Endodermal cell (in vitro differentiated cells): ENCODE results near the gene ZFYVE26. TPM values are rescaled to one million over a fixed set of nuclear protein-coding genes. Genes with fewer than 3 reads are reported as not detected.
A peak's percentile ranks its signal among the peaks of the same experiment; 100 is the strongest.

Source experiments
- DNase-seq: peaks from one replicate; pipeline ENCODE4 v3.0.0-alpha.2; 2017
- H3K27ac ChIP-seq: 2 replicates; pipeline ENCODE4 v1.5.1; 2013; ENCODE audit warnings: mild to moderate bottlenecking, low read depth, low read length, moderate library complexity
- H3K27me3 ChIP-seq: 2 replicates; pipeline ENCODE4 v1.6.1; 2013; ENCODE audit warnings: mild to moderate bottlenecking, low read length, moderate library complexity; ENCODE audit not compliant: insufficient read depth, control insufficient read depth, poor library complexity, severe bottlenecking
- H3K36me3 ChIP-seq: 2 replicates; pipeline ENCODE4 v1.7.0; 2013; ENCODE audit warnings: mild to moderate bottlenecking, low read length, moderate library complexity; ENCODE audit not compliant: control insufficient read depth, insufficient read depth
- H3K4me1 ChIP-seq: one replicate; pipeline ENCODE4 v1.7.0; 2013; ENCODE audit warnings: low read length; ENCODE audit not compliant: control insufficient read depth, insufficient read depth
- H3K4me3 ChIP-seq: 2 replicates; pipeline ENCODE4 v1.5.1; 2013; ENCODE audit warnings: mild to moderate bottlenecking, low read length, moderate library complexity
- H3K9ac ChIP-seq: 2 replicates; pipeline ENCODE4 v1.6.1; 2013; ENCODE audit warnings: mild to moderate bottlenecking, low read length, moderate library complexity; ENCODE audit not compliant: poor library complexity, severe bottlenecking; ENCODE audit errors: extremely low read depth
- H3K9me3 ChIP-seq: 2 replicates; pipeline ENCODE4 v1.6.1; 2013; ENCODE audit warnings: mild to moderate bottlenecking, low read length, moderate library complexity; ENCODE audit not compliant: control insufficient read depth
- H3K27ac Mint-ChIP-seq: 2 replicates; pipeline ENCODE4 v1.8.0; 2020; ENCODE audit warnings: mixed read lengths
- H3K27me3 Mint-ChIP-seq: 2 replicates; pipeline ENCODE4 v1.8.0; 2021; ENCODE audit warnings: mild to moderate bottlenecking, mixed read lengths; ENCODE audit not compliant: insufficient read depth
- H3K36me3 Mint-ChIP-seq: 2 replicates; pipeline ENCODE4 v1.8.0; 2020; ENCODE audit warnings: low read depth, mixed read lengths
- H3K4me1 Mint-ChIP-seq: 2 replicates; pipeline ENCODE4 v1.8.0; 2020; ENCODE audit warnings: mixed read lengths
- H3K4me3 Mint-ChIP-seq: 2 replicates; pipeline ENCODE4 v1.8.0; 2020; ENCODE audit warnings: mild to moderate bottlenecking, moderate library complexity, mixed read lengths
- H3K9me3 Mint-ChIP-seq: 2 replicates; pipeline ENCODE4 v1.8.0; 2020; ENCODE audit warnings: mild to moderate bottlenecking, mixed read lengths
- WGBS, 2 experiments: methylation state at CpG; one replicate each; pipeline versions ENCODE4 v1.1.5 to v1.1.7; 2013; ENCODE audit warnings: missing lambda C conversion rate in 2 of 2, mixed read lengths in 1 of 2; ENCODE audit not compliant: insufficient coverage in 1 of 2, insufficient read length in 1 of 2; 5-methylcytosine and 5-hydroxymethylcytosine counted together
- total RNA-seq, 2 donors: library from RNA; stranded (reverse); fragmentation: NEBNext Ultra II Directional in 1 of 2; extraction: Animal tissue kit (Norgen Biotek cat#: 25700) in 1 of 2; gene quantifications; 2 replicates in 1 of 2; 3 replicates in 1 of 2; pipeline ENCODE4 v1.2.1, GENCODE V29; 2021
- TF ChIP-seq, protein P1 (sequence below): fragments of 200-600 bp; sonication (generic); conservative IDR thresholded peaks from 2 replicates; pipeline ENCODE4 v1.5.0; 2021; ENCODE audit warnings: antibody characterized with exemption, mild to moderate bottlenecking

The ZFYVE26 gene
- total RNA-seq, 2 donors from 2014 or later: 27.4 to 29.4 TPM

DNA sequence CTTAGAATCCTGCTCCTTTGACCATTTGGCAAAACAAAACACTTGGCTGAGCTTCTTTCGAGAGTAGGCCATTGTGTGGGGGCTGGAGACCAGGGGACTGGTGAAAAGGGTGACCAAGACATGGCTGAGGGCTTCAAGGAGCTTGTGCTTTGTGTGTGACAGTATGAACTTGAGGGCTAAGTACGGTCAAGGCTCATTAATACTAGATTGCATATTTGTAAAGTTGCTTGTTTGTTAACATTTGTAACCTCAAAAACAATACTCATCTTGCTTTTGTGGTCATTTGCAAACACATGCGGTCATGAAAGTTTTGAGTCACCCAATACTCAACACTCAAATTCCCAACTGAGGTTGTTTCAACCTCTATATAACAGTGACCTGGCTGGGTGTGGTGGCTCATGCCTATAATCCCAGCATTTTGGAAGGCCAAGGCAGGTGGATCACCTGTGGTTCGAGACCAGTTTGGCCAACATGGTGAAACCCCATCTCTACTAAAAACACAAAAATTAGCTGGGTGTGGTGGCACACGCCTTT lies 42.5 kb downstream of the ZFYVE26 start:
- H3K27me3 Mint-ChIP-seq: no peaks in the 10 kb centered on the region

DNA sequence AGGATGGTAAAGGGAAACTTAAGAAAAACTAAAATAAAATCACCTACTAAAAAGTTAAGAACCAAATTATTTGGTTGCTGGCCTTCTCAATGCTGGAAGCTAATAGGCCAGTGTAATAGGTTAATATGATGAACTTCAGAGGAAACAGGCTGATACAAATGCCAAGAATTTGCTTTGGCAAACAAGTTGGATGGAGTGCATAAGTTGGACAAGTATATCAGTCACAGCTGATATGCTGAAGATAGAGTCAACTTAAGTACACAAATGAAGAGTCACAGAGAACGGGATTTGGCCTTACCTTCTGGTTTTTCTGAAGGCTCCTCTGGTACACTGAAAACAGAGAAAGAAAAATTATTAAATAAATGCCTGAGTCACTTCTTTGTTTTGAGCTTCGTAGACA lies 48.2 kb downstream of the ZFYVE26 start:
- TF ChIP-seq, protein P1, sequence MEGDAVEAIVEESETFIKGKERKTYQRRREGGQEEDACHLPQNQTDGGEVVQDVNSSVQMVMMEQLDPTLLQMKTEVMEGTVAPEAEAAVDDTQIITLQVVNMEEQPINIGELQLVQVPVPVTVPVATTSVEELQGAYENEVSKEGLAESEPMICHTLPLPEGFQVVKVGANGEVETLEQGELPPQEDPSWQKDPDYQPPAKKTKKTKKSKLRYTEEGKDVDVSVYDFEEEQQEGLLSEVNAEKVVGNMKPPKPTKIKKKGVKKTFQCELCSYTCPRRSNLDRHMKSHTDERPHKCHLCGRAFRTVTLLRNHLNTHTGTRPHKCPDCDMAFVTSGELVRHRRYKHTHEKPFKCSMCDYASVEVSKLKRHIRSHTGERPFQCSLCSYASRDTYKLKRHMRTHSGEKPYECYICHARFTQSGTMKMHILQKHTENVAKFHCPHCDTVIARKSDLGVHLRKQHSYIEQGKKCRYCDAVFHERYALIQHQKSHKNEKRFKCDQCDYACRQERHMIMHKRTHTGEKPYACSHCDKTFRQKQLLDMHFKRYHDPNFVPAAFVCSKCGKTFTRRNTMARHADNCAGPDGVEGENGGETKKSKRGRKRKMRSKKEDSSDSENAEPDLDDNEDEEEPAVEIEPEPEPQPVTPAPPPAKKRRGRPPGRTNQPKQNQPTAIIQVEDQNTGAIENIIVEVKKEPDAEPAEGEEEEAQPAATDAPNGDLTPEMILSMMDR: no peak
- Histone ChIP-seq H3K9ac (no peak overlapping the region), H3K9me3 (no peaks in the 10 kb centered on the region), H3K4me1 (no peaks in the 10 kb centered on the region), H3K27me3 (no peaks in the 10 kb centered on the region), H3K27ac (no peak overlapping the region), H3K4me3 (no peak overlapping the region), H3K36me3 (peaks cover 87% of the 10 kb centered on the region)
- H3K4me1 Mint-ChIP-seq: no peaks in the 10 kb centered on the region
- no peak overlapping the region for H3K4me3 Mint-ChIP-seq
- H3K27ac Mint-ChIP-seq: no peak overlapping the region
- no peak for DNase-seq
- no peaks in the 10 kb centered on the region for H3K27me3 Mint-ChIP-seq
- H3K36me3 Mint-ChIP-seq: peaks cover 74% of the 10 kb centered on the region
- H3K9me3 Mint-ChIP-seq: no peaks in the 10 kb centered on the region
- 96 to 100% methylated on average over 1 to 2 of the region's 2 CpGs for WGBS, 2 experiments

More for the DNA sequence above, 42.5 kb downstream of the ZFYVE26 start:
- no peak overlapping the region for H3K4me3 Mint-ChIP-seq
- H3K36me3 Mint-ChIP-seq: peaks cover 83% of the 10 kb centered on the region
- TF ChIP-seq, protein P1: no peak
- no peak for DNase-seq
- no peaks in the 10 kb centered on the region for H3K4me1 ChIP-seq
- H3K9me3 Mint-ChIP-seq: no peaks in the 10 kb centered on the region
- H3K9ac ChIP-seq: no peak overlapping the region
- H3K4me1 Mint-ChIP-seq: no peaks in the 10 kb centered on the region
- no peaks in the 10 kb centered on the region for H3K27me3 ChIP-seq
- 83 to 96% methylated on average over 4 to 5 of the region's 5 CpGs for WGBS, 2 experiments
- no peak overlapping the region for H3K27ac ChIP-seq
- H3K27ac Mint-ChIP-seq: no peak overlapping the region
- no peak overlapping the region for H3K4me3 ChIP-seq
- H3K36me3 ChIP-seq: peaks cover 94% of the 10 kb centered on the region
- no peaks in the 10 kb centered on the region for H3K9me3 ChIP-seq

DNA sequence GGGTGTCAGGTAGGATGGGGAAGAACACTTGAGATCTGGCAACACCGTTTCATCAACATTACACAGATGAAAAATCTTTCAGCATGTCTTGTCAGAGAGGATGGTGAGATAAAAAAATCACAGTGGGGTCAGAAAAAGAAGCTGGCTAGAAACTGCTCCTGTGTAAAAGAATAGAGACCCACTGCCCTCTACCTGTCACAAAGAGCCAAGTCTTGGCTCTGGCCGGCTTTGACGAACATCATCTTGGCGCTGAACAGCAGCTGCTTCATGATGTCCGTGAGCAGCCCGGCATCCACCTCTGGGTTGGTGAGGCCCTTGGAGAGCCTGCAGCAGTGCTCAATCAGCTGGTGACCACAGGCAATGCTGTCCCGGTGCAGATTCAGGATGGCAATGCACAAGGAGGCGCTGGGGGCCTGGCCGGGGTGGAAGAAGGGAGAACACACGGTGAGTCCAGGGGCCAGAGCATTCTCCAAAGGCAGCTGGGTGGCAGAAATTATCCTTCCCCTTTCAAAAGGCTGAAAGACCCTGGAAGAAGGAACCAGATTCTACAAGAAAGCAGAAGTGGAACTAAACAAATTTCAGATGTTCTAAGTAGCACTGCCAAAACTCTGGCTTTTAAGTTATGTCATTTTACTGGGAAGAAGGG lies 50.2 kb downstream of the ZFYVE26 start:
- H3K27ac Mint-ChIP-seq: peak overlapping the region; percentile 52
- WGBS, 2 experiments: 85 to 92% methylated on average over 4 to 10 of the region's 10 CpGs

More for the DNA sequence above, 50.2 kb downstream of the ZFYVE26 start:
- no peak overlapping the region for H3K9ac ChIP-seq
- H3K4me1 Mint-ChIP-seq: no peaks in the 10 kb centered on the region
- no peaks in the 10 kb centered on the region for H3K4me1 ChIP-seq
- H3K27me3 ChIP-seq: no peaks in the 10 kb centered on the region
- no peaks in the 10 kb centered on the region for H3K27me3 Mint-ChIP-seq
- H3K27ac ChIP-seq: no peak overlapping the region
- TF ChIP-seq, protein P1: peak; percentile 18
- H3K36me3 Mint-ChIP-seq: peaks cover 67% of the 10 kb centered on the region
- H3K4me3 Mint-ChIP-seq: no peak overlapping the region
- DNase-seq: no peak
- H3K9me3 Mint-ChIP-seq: no peaks in the 10 kb centered on the region
- H3K36me3 ChIP-seq: peaks cover 88% of the 10 kb centered on the region
- H3K4me3 ChIP-seq: no peak overlapping the region
- H3K9me3 ChIP-seq: no peaks in the 10 kb centered on the region
